SIG-M5 (cell line): ENCODE results near the gene IFI44.

ENCODE experiments used
- DNase-seq: peaks from one replicate; lab custom pipeline; 2025; lab: John Stamatoyannopoulos, UW

IFI44 gene

GRCh38 chr1:78649628-78650027 lies at the start of gene IFI44:
IFI44 (plus strand) TSS chr1:78649831; CDS start chr1:78650196, 365 bp downstream.
- DNase-seq = no peak

- DNase-seq = no peak
Measured at GRCh38 chr1:78601068-78601467, 48.6 kb upstream of the IFI44 start.

DNA sequence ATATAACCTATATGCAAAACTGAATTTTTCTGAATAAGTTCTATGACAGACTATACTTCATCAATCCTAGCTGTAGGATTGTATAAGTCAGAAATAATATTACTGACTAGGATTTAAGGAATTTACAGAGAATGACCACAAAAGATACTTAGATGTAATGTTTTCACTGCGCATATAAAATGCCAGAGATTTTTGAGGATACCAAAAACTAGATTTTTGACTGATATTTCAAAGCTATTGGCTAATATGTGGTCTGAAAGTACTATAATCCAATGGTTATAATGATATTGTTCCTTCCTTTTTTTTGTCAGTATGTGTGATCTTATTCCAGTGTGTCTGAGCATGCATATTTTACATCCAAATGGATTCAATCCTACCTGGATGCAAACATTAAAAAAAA lies 46.4 kb upstream of the IFI44 start:
- no peak for DNase-seq

DNA sequence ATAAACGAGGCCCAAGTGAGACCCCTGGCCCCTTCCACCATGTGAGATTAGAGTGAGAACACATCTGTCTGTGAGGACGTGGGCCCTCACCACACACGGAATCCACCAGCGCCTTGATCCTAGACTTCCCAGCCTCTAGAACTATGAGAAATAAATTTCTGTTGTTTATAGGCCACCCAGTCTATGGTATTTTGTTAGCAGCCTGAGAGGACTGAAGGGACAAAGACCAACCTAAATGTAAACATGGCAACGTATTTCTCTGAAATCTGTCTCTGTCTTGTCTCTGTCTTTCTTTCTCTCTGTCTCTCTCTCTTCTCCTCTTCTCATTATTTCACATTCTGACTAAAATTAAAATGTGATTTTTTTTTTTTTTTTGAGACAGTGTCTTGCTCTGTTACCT lies 45.0 kb upstream of the IFI44 start:
- DNase-seq = no peak

- DNase-seq = no peak
Measured at GRCh38 chr1:78606274-78606673, 43.4 kb upstream of the IFI44 start.

DNA sequence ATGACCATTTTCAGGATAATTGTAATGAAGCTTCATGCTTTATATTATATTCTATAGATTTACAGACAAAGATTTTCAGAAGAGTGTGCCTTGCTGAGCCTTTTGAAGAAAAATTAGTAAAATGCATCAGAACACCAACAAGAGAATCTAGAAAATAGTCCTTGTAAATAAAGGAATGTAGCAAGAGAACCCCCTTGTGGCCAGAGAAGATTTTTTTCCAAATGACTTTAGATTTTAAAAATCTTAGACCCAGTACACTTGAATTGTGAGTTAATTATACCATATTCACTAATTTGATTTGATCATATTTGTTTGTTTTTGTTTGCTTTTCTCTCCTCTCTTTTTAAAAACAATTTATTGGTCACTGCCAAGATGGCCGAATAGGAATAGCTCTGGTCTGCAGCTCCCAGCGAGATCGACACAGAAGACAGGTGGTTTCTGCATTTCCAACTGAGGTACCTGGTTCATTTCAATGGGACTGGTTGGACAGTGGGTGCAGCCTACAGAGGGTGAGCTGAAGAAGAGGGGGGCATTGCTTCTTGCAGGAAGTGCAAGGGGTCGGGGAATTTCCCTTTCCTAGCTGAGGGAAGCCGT lies 42.2 kb upstream of the IFI44 start:
- DNase-seq = no peak

DNA sequence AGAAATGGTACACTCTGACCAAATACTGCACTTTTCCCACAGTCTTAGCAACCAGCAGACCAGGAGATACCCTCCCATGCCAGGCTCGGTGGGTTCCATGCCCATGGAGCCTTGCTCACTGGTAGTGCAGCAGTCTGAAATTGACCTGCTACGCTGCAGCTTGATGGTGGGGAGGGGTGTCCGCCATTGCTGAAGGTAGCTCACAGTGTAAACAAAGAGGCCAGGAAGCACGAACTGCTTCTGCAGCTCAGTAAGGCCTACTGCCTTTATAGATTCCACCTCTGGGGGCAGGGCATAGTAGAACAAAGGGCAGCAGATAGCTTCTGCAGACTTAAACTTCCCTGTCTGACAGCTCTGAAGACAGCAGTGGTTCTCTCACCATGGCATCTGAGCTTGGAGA lies 41.7 kb upstream of the IFI44 start:
- no peak for DNase-seq

DNA sequence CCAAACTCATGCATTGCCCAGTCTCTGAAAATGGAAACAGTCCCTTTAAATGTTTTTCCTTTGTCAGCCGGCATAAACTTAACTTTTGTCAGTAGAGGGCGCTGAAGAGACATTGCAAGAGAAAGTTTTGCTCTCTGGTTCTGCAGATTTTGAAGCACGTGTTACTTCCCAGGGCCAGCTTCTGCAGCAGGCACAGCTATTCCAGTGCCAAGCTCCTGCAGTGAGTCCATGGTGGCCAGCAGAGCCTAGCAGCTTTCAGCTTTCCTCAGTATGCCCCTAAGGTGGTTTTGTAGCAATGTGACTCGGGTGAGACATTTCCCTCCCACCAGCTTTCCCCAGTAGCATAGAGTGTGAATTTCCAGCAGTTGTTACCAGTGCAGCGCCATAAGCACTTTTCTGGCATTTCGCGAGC lies 32.0 kb upstream of the IFI44 start:
- DNase-seq = peak; percentile 4

DNA sequence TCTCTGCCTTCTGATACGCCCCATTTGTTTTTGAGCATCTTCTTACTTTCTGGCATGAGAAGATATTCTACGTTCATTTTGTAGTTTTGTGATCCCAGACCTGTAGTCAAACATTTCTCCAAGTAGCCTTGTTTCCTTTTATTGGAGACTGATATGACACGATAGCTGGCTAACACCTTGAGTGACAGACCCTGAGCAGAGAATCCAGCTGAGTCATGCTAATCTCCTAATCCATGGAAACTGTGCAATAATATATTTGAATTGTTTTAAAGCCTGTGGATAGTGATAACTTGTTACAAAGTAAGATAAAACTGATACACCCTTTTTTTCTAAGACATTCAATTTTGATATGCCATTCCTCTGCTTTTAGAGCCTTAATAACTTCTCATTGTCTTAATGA lies 30.6 kb upstream of the IFI44 start:
- no peak for DNase-seq

DNA sequence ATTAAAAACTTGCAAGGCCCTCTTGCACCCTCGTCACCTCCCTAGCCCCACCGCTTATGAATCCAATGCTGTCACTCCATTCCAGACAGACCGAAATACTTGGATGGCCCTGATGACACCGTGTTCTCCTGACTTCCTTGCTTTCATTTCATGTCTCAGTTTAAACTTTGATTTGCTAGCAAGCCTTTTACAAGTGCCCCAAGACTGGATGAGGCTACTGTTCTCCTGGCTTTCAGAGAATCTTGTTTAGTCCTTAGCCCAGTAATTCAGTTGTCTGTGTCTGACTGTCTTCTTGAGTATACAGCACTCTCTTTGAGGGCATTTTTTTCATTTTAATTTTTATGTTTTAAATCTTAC lies 30.2 kb upstream of the IFI44 start:
- no peak for DNase-seq

DNA sequence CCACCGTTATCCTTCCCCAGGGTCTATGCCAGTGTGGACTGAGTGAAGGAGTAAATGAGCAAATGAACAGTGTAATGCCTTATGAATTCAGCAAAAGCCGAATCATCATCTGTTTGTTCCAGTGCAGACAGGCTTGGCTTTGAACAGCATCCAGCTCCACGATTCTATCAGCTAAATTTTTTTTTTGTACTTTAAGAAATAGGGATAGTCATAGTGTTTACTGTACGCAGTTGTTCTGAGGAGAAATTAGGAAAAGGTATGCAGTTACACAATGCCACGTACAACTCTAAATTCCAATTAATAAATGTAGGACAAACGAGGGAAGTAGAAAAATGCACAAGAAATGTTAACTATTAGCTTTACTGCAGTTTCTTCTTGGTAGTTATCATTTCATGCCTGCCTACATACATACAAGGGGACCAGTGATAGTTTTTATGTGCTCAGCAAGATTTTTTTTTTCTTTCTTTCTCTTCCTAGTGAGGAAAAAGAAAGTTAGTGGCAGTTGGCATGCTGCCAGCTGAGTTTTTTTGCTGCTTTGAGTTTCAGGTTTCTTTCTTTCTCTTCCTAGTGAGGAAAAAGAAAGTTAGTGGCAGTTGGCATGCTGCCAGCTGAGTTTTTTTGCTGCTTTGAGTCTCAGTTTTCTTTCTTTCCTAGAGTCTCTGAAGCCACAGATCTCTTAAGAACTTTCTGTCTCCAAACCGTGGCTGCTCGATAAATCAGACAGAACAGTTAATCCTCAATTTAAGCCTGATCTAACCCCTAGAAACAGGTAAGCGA lies 29.6 kb upstream of the IFI44 start, which contains the start of gene IFI44L:
Gene IFI44L (plus strand): TSS at position 646 of the 777 bp plus-strand sequence. CDS start 7,468 bp downstream, outside the sequence.
- DNase-seq = no peak

GRCh38 chr1:78620666-78621065 lies 29.0 kb upstream of the IFI44 start:
- DNase-seq = no peak

DNA sequence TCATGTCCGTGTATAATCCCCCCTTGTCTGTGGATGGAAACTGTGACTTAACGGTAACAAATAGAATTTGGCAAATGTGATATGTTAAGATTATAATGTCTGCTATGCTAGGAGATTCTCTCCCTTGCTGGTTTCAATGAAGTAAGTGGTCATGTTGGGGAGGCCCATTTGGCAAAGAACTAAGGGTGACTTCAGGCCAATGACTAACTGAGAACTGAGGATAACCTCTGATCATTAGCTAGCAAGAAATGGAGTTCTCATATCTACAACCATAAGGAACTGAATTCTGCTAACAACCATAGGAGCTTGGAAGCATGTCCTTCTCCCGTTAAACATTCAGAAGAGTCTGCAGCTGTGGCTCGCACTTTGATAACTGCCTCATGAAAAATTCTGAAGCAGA lies 27.1 kb upstream of the IFI44 start:
- no peak for DNase-seq

GRCh38 chr1:78624035-78624434 lies 25.6 kb upstream of the IFI44 start:
- DNase-seq = no peak

DNA sequence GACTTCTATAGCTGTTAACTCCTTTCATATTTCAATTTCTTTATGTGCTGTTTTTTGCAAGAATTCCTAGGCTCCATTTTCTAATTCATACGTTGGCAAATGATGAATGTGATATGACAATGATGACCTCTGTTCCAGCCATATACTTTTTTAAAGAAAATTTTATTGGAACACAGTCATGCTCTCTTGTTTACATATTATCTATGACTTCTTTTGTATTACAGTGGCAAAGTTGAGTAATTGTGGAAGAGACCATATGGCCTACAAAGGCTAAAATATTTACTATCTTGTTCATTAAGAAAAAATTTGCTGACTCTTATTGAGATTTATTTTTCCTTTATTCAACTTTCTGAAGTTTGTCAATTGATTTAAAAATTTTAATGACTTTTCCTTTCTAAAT lies 22.3 kb upstream of the IFI44 start:
- no peak for DNase-seq

DNA sequence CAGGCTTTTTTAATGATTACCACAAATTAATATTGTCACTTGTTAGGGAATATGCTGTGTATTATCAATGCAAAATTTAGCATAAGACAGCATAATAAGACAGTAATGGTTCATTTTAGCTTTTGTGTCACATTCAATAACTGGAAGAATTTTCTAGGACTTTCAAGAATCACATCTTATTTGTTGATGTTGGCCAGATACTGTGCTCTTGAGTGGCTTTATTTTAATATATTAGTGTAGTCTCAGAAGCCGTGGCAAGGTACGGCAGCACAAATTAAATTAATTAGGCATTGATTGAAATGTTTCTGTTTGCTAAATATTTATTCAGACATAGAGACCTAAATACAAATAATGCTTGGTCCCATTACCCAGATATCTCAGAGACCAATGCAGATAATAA lies 19.0 kb upstream of the IFI44 start:
- no peak for DNase-seq

- no peak for DNase-seq
Measured at GRCh38 chr1:78633209-78633608, 16.4 kb upstream of the IFI44 start.

DNA sequence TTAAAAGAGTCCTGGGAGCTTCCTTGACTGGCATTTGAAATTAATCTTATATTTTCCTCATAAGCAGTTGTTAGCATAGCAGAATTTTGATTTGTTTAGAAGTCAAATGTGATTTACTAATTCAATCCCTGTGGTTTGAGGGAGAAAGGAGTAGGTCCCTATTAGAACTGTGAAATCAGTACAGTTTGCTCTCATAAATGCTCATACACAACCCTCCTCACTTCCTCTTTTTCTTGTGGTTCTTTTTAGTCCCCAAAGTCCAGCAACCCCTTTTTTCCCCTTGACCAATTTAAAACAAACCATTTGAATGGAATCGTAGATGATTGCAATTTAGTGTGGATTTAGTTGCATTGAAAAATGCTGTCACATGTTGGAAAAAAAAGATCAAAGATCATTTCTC lies 9.2 kb upstream of the IFI44 start:
- DNase-seq = no peak

DNA sequence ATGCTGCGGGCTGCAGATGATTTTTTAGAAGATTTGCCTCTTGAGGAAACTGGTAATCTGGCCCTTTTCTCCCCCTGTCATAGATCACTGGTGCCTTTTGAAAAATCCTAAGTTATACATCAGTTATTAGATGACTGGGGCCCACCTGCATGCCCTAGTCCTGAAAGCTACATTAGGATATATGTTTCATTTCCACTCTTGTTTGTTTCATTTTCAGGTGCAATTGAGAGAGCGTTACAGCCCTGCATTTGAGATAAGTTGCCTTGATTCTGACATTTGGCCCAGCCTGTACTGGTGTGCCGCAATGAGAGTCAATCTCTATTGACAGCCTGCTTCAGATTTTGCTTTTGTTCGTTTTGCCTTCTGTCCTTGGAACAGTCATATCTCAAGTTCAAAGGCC lies 8.1 kb upstream of the IFI44 start:
- no peak for DNase-seq

DNA sequence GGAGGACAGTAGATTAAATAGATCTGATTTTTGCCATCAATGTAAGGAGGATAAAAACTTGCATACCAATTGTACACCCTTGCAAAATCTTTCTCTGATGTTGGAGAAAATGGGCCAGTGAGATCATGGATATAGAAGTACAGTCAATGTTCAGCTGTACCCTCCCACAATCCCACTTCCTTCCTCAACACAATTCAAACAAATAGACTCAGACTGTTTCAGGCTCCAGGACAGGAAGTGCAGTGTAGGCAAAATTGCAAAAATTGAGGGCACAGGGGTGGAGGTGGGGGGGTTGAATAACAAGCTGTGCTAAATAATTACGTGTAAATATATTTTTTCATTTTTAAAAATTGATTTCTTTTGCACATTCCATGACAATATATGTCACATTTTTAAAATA lies 3.9 kb upstream of the IFI44 start:
- DNase-seq = no peak

- DNase-seq = no peak
Measured at GRCh38 chr1:78647238-78647637, 2.4 kb upstream of the IFI44 start.

DNA sequence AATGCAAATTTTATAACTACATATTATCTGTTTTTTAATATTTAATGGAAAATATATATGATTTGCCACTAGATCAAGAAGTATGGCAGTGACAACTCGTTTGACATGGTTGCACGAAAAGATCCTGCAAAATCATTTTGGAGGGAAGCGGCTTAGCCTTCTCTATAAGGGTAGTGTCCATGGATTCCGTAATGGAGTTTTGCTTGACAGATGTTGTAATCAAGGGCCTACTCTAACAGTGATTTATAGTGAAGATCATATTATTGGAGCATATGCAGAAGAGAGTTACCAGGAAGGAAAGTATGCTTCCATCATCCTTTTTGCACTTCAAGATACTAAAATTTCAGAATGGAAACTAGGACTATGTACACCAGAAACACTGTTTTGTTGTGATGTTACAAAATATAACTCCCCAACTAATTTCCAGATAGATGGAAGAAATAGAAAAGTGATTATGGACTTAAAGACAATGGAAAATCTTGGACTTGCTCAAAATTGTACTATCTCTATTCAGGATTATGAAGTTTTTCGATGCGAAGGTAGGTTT lies 556 bp downstream of the IFI44 start:
- no peak for DNase-seq

DNA sequence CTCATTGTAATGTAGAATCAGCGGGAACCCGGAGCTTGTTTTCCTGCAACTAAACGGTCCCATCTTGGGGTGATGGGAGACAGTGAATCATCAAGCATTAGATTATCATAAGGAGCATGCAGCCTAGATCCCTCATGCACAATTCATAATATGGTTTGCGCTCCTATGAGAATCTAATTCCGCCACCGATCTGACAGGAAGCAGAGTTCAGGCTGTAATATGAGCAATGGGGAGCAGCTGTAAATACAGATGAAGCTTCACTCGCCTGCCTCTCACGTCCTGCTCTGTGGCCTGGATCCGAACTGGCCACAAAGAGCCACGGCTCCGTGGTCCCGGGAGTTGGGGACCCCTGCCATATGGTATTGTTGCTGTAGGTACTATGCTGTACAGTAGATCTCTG lies 1.6 kb downstream of the IFI44 start:
- no peak for DNase-seq
